Head of caudate nucleus (tissue), 42 donors: Measurements from ENCODE around the gene CGB2.
"Not testable (repeated sequence)": the region's sequence is repeated elsewhere in the genome, so short reads cannot be mapped to it uniquely, and the experiment has no call there.

ENCODE experiments used
- DNase-seq, 42 donors: peaks; one replicate each; pipeline versions ENCODE4 v3.0.0 to v3.0.0-alpha.2; 2020 to 2021; ENCODE audit warnings: mixed read lengths in 7 of 42
- intact Hi-C: fragments of 100-400 bp; cut with DNase I; formaldehyde crosslinking; loops from one replicate; pipeline ENCODE4 v1.15.0; 2022

The CGB2 gene

DNA sequence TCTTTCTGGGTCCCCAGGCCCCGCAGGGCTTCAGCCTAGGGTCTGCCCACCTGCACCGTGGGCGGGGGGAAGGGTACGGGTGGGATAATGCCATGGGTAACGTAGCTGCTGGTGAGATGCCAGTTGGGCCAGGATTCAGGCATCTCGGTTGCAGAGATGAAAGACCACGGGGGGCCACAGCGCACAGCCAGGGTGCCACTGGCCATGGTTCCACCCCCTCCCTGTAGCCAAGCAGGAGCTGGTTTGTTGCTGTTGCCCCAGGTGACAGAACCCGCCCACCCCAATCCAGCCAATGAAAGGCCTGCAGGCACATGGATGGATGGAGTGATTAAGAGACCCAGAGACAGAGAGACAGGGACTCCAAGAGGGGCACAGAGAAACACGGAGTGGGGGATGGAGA, 26.9 kb downstream of the CGB2 start:
- intact Hi-C loops, result no loop called here
- peak in 1 of 42 donors; percentile 11 for DNase-seq

GRCh38 chr19:49059053-49059452, 27.4 kb downstream of the CGB2 start:
- intact Hi-C loops, result no loop called here
- no peak for DNase-seq

DNA sequence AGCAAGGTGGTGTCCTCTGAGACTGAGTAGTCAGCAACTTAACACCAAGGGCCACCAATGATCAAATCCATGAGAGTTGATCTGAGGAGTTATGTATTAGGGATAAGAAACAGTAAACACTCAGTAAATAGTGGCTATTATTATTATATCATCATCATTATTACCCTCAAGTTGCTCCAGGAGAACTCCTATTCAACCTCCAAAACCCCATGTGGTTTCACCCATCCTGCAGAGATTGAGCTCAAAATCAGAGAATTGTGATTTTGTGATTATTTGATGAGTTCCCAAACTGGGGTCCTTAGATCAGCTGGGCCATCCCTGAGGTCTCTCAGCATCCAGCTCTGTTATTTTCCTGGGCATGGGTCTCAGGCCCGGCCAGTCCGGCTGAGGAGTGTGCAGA, 29.3 kb downstream of the CGB2 start:
- intact Hi-C loops, result no loop called here
- no peak for DNase-seq

- DNase-seq, result no peak
- intact Hi-C loops, result no loop called here
Measured at GRCh38 chr19:49061445-49061844, 29.8 kb downstream of the CGB2 start.

DNA sequence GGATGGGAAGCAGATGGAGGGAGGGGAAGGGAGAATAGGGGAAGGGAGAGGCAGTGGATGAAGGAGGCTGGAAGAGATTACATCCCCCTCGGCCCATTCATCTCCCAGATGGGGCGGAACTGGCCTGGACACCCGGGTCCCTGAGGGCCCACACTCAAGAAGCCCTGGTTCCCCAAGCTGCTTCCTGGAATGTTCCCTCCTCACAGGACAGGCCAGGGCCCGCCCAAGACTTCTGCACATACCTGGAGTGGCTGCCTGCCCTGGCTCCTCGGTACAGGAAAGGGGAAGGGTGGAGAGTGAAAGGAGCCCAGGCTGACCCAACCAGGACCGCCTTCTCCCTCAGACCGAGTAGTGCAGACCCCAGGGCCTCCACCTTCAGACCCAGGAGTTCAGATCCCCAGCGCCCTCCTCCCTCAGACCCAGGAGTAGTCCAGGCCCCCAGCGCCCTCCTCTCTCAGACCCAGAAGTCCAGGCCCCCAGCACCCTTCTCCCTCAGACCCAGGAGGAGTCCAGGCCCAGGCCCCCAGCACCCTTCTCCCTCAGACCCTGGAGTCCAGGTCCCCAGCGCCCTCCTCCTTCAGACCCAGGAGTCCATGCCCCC, 32.4 kb downstream of the CGB2 start:
- intact Hi-C loops, result no loop called here
- no peak for DNase-seq

- intact Hi-C loops, result no loop called here
- DNase-seq, result no peak
Measured at GRCh38 chr19:49064768-49065611, 33.3 kb downstream of the CGB2 start, which contains the start of gene NTF4. Gene NTF4 (minus strand): TSS chr19:49064818. CDS start chr19:49061997, 2,821 bp downstream.

GRCh38 chr19:49065905-49066512, 34.3 kb downstream of the CGB2 start:
- intact Hi-C loops, result no loop called here

GRCh38 chr19:49067554-49067953, 35.9 kb downstream of the CGB2 start:
- DNase-seq, result no peak
- intact Hi-C loops, result no loop called here

More at GRCh38 chr19:49065905-49066512, 34.3 kb downstream of the CGB2 start:
- no peak for DNase-seq

DNA sequence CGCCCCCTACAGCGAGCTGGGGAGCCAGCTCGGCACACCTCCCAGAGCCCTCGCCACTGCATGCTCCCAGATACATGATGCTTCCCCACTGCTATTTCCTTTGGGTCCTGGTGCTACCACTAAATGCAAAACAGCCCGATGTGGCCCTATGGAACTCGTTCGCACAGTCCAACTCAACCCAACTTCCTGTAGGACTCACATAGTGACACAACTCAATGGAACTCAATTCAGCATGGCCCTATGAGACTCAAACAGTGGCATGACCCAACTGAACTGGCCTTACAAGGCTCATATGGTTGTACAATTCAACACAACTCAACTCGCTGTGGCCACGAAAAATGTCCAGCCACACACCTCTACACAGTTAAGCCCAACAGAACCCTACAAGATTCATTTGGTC, 37.3 kb downstream of the CGB2 start:
- no peak for DNase-seq
- intact Hi-C loops, result no loop called here

GRCh38 chr19:49070416-49070815, 38.7 kb downstream of the CGB2 start:
- intact Hi-C loops, result no loop called here
- DNase-seq, result no peak

GRCh38 chr19:49071860-49072547, 40.3 kb downstream of the CGB2 start:
- intact Hi-C loops, result no loop called here
- no peak for DNase-seq

DNA sequence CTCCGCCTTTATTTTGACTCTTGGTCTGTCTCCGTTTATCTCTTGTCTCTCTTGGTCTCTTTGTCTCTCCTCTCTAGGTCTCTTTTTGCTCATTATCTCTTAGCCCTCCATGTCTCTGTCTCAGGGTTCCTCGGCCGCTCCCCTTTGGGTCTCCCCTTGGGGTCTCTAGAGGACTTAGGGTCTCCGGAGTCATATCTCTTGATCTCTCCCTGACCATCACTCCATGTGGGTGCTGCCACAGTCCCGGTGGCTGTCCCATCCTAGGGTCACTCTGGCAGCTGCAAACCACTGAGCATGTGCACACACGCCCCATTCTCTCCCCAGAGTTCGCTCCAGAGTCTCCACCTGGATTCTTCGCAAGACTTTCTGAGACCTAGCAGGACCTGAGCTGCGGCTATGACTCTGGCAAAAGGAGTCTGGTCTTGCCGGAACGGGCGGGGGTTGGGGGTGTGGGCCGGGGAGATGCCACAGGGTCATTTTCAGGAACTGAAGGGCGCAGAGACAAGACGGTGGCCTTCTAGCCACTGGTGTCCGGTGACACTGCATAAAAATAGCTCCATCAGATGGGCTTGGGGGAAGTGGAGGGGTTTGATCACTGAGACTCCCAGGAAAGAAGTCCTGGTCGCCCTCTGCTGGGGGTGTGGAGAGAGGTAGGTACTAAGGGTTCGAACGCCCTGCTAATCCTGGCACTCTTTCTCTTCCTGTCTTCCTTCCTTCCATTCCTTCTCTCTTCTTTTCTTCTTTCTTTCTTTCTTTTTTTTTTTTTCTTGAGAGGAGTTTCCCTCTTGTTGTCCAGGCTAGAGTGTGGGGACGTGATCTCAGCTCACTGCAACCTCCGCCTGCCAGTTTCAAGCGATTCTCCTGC, 42.1 kb downstream of the CGB2 start:
- no peak for DNase-seq
- intact Hi-C loops, result no loop called here

- intact Hi-C loops, result not testable (repeated sequence)
- peak; percentile 22 to 86 (median 66) for DNase-seq
Measured at GRCh38 chr19:49074869-49075268, 43.2 kb downstream of the CGB2 start.

DNA sequence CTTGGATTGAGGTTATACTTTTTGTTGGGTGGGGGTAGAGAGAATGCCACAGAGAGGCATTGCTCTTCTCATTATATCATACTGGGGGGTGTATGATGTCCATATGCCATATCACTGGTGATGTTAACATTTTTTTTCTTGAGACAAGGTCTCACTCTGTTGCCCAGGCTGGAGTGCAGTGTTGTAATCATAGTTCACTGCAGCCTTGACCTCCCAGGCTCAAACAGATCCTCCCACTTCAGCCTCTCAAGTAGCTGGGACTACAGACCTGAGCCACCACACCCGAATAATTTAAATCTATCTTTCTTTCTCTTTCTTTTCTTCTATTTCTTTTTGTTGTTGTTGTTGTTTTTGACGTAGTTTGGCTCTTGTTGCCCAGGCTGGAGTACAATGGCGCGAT, 48.7 kb downstream of the CGB2 start:
- no peak for DNase-seq
- intact Hi-C loops, result no loop called here

DNA sequence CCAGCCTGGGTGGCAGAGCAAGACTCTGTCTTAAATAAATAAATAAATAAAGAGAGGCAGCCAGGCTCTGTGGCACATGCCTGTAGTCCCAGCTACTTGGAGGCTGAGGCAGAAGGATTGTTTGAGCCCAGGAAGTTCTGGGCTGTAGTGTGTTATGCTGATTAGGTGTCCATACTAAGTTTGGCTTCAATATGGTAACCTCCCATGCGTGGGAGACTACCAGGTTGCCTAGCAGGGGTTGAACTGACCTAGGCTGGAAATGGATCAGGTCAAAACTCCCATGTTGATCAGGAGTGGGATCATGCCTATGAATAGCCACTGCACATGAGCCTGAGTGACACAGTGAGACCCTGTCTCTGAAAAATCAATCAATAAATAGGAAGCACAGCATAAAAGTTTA, 49.6 kb downstream of the CGB2 start:
- intact Hi-C loops, result no loop called here
- DNase-seq, result no peak
